HL-60/S4 treated with retinoic acid at 250 ng/mL for 4 days and 3 days (cell line): ENCODE measurements around the gene BRD9.
"Not testable (repeated sequence)": the region's sequence is repeated elsewhere in the genome, so short reads cannot be mapped to it uniquely, and the experiment has no call there.

ENCODE experiments used
- in situ Hi-C: fragments of 300-500 bp; cut with MboI; formaldehyde crosslinking; loops from 2 replicates; pipeline ENCODE4 v1.7.0; 2022; ENCODE audit warnings: low sequenced_read_pairs

BRD9 gene

DNA sequence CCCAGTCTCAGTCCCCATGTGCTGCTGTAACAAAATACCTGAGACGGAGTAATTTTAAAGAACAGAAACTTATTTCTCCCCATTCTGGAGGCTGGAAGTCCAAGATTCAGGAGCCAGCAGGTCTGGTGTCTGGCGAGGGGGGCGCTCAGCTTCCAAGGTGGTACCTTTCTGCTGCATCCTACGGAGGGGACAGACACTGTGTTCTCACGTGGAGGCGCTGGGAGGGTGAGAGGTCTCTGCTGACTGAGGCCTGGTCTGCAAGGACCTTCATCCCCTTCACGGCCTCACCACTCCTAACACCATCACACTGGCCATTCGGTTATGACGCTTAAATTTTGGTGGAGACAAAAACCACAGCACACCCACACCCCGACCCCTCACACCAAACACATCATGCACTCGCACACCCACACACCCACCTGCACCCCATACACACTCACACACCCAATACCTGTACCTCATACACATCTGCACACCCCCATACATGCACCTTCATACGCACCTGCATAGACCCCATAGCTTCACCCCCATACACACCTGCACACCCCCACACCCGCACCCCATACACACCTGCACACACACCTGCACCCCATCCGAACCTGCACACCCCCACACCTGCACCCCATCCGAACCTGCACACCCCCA lies 32.0 kb downstream of the BRD9 start:
- in situ Hi-C loops = no loop called here

DNA sequence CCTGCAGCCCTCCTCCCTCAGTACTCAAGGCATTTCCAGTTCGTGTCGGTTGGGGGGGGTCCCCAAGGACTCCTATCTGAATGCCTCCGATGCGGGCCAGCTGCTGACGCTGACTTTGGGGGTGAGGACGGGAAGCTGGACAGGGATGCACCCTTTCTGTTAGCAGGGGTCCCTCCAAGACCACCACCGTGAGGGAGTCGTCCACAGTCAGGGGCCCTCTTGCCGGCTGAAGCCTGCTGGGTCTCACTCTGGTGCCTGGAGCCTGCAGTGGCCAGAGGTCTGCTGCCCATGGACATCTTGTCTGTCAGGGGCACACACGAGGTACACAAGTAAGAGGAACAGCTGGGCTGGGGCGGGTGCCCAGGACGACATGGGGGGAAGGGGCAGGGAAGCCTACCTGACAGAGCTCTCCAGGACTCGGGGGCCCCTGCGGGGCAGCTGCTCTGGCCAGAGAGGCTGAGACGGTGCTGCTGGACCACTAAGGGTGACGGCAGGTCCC lies 32.8 kb downstream of the BRD9 start:
- in situ Hi-C loops = no loop called here

DNA sequence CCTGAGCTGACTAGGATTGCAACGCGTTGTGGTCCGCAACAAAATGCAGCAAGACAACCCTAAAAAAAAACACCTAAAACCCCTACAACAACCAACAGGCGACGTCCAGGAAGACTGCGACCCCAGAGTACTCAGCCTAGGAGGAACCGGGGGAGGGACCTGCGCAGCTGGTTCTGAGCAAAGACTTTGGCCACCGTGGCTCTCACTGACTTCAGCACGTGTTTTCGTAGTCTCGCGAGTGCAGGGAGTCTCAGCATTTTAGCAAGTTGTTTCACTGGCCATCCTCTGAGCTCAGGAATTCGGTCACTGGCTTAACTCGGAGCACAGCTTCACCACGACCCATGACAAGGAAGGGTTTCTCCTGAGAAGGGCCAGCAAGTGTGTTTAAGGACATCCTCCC lies 33.2 kb downstream of the BRD9 start:
- in situ Hi-C loops = no loop called here

GRCh38 chr5:858726-859125 lies 33.9 kb downstream of the BRD9 start:
- in situ Hi-C loops = no loop called here

DNA sequence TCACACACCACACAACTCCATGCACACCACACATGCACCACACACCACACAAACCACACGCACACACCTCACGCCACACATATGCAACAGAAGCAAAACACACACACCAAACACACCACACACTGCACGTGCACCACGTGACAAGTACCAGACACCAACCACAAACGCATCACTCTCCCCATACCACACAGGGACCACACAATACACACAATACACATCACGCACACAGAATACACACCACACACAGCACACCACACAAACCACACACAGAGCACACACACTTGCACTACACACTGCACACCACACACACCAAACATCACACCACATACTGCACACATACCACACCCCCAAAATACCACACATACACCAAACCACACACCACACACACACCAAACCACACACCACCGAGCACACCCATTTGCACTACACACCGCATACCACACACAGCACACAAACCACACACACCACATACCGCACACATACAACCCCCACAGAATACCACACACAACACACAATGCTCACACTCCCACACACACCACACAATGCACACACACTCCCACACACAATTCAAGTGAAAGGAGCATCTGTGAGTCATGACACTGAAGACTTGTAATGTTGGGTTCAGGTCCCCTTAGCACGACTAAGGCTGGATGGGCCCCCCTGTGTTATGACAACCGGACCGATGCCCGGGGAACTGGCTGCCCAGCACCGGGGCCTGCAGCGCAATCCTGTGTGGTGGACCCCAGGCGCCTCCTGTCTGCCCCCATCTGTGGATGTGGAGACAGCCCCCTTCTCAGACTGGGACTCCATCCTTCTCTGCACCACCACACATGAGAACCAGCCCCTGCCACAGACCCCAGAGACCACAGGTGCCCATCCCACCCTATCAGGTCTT lies 35.8 kb downstream of the BRD9 start:
- in situ Hi-C loops = no loop called here

GRCh38 chr5:855771-856530 lies 36.6 kb downstream of the BRD9 start:
- in situ Hi-C loops = no loop called here

GRCh38 chr5:854966-855743 lies 37.4 kb downstream of the BRD9 start:
- in situ Hi-C loops = no loop called here

GRCh38 chr5:854217-854616 lies 38.4 kb downstream of the BRD9 start:
- in situ Hi-C loops = no loop called here

DNA sequence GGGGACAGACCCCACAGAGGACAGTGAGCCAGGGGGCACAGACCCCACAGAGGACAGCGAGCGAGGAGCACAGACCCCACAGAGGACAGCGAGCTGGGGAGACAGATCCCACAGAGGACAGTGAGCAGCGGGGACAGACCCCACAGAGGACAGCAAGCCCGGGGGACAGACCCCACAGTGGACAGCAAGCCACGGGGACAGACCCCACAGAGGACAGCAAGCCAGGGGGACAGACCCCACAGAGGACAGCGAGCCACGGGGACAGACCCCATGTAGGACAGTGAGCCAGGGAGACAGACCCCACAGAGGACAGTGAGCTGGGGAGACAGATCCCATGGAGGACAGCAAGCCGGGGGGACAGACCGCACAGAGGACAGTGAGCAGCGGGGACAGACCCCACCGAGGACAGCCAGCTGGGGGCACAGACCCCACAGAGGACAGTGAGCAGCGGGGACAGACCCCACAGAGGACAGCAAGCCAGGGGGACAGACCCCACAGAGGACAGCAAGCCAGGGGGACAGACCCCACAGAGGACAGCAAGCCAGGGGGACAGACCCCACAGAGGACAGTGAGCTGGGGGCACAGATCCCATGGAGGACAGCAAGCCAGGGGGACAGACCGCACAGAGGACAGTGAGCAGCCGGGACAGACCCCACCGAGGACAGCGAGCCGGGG lies 39.0 kb downstream of the BRD9 start:
- in situ Hi-C loops = not testable (repeated sequence)

DNA sequence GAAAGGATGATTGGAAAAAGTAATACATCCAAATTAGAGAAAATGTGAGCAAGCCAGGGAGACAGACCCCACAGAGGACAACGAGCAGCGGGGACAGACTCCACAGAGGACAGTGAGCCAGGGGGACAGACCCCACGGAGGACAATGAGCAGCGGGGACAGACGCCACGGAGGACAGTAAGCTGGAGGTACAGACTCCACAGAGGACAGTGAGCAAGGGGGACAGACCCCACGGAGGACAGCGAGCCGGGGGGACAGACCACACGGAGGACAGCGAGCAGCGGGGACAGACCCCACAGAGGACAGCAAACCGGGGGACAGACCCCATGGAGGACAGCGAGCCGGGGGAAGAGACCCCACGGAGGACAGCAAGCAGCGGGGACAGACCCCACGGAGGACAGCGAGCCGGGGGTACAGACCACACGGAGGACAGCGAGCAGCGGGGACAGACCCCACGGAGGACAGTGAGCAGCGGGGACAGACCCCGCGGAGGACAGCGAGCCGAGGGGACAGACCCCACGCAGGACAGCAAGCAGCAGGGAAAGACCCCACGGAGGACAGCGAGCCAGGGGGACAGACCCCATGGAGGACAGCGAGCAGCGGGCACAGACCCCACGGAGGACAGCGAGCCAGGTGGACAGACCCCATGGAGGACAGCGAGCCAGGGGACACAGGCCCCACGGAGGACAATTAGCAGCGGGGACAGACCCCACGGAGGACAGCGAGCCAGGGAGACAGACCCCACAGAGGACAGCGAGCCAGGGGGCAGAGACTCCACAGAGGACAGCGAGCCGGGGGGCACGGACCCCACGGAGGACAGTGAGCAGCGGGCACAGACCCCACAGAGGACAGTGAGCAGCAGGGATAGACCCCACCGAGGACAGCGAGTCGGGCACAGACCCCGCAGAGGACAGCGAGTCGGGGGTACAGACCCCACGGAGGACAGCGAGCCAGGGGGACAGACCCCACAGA lies 39.9 kb downstream of the BRD9 start:
- in situ Hi-C loops = no loop called here

- in situ Hi-C loops = no loop called here
These were observed 40.6 kb downstream of the BRD9 start for GRCh38 chr5:852018-852417.

GRCh38 chr5:851553-851952 lies 41.0 kb downstream of the BRD9 start:
- in situ Hi-C loops = no loop called here

DNA sequence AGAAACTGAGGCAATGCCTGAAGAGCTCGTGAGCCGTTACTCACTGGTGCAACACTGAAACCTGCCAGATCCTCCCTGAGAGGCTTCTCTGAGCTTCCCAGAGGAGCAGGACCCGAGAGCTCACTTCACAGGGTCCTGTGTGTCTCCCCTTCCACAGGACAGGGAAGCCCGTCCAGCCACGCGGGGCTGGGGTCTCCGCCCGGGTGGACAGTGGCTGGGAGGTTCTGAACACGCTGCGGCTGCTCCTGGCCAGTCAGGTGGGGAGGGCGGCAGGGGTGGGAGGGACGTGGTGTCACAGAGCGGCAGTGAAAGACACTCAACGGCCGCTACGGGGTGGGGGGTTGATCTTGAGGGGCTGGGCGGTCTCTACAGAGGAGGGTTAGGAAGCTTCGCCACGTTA lies 41.5 kb downstream of the BRD9 start:
- in situ Hi-C loops = no loop called here

GRCh38 chr5:850511-851006 lies 42.0 kb downstream of the BRD9 start, which contains the start of gene ZDHHC11:
TSS of gene ZDHHC11 (minus strand) at chr5:850986. CDS start at chr5:850602, 384 bp downstream.
- in situ Hi-C loops = no loop called here

DNA sequence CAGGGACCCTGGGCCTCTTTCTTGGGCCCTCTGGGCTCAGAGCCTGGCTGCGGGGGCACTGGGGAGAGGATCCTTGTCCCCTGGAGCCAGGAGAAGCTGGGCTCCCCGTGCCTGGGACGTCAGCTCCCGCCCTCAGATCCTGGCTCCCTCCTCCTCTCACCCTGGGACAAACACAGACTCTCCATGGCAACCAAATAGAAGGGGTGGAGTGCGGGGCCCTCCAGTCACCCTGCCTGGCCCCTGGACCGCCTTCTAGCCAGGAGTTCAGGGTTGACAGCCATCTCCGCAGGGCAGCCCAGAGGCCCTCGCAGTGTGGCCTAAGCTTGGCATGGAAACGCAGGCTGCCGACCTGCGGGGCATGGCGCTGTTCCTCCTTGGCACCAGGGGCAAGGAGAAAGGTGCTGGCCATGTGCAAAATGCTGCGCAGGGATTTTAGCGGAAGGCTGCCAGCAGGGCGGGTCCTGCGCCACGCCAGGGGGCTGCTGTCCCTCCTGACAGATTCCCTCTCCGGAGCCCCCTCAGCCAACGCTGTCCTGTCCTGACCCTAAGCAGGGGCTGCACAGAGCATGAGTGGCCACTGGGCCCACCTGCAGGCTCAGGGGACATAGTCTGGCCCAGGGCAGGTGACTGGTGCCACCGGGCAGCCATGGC lies 42.8 kb downstream of the BRD9 start:
- in situ Hi-C loops = no loop called here

GRCh38 chr5:848671-849111 lies 43.9 kb downstream of the BRD9 start:
- in situ Hi-C loops = no loop called here

DNA sequence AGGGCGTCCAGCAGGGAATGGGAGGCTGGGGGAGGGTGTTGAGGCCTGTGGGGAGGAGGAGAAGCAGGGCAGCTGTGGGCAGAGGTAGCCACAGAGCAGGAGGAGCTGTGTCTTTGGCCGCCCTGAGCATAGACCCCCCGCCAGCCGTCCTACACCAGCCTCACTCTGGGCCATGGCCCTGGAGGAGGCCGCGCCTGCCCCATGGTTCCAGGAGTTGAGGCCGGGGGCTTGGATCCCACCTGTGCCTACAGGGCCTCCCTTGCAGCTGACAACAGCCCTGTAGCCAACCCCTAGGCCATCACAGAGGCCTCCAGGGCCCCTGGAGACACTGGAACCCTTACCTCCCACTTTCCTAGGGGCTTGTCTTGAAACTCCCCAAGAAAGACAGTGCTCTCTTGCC lies 44.9 kb downstream of the BRD9 start:
- in situ Hi-C loops = not testable (repeated sequence)

GRCh38 chr5:847212-847611 lies 45.4 kb downstream of the BRD9 start:
- in situ Hi-C loops = not testable (repeated sequence)
